Naive thymus-derived CD8-positive, alpha-beta T cell (primary cell): ENCODE measurements around the gene ATXN2. TPM values are rescaled to one million over a fixed set of nuclear protein-coding genes. Genes with fewer than 3 reads are reported as not detected.
"Not testable (repeated sequence)": the region's sequence is repeated elsewhere in the genome, so short reads cannot be mapped to it uniquely, and the experiment has no call there.

Experiments
- ATAC-seq, 2 donors: fragments of 150-1000 bp; cut with Tn5 transposase in 1 of 2; sonication (Bioruptor Pico), chemical (Tn5 transposase) in 1 of 2; 1 replicate in 1 of 2; 2 replicates in 1 of 2; pipeline ENCODE4 v1.10.0; 2021; ENCODE audit warnings: mild to moderate bottlenecking in 2 of 2, moderate library complexity in 2 of 2
- POLR2A ChIA-PET: fragments of 350-600 bp; sonication (Branson Sonifier 250); formaldehyde crosslinking; loops from one replicate; lab custom pipeline; 2021; ENCODE audit warnings: antibody characterized with exemption; lab: Charles Lee
- DNase-seq, 10 donors: peaks; one replicate each; pipeline versions ENCODE4 v3.0.0 to v3.0.0-alpha.2; 2020 to 2022
- H3K27ac Mint-ChIP-seq, 10 donors: one replicate each; pipeline ENCODE4 v1.8.0; 2020 to 2022; ENCODE audit warnings: mild to moderate bottlenecking in 10 of 10, mixed read lengths in 10 of 10, moderate library complexity in 4 of 10, inconsistent platforms in 1 of 10
- H3K27me3 Mint-ChIP-seq, 5 donors: one replicate each; pipeline ENCODE4 v1.8.0; 2021 to 2022; ENCODE audit warnings: mixed read lengths in 5 of 5
- H3K36me3 Mint-ChIP-seq, 3 donors: one replicate each; pipeline ENCODE4 v1.8.0; 2020 to 2022; ENCODE audit warnings: mixed read lengths in 3 of 3, mild to moderate bottlenecking in 2 of 3, inconsistent platforms in 1 of 3
- H3K4me1 Mint-ChIP-seq, 4 donors: one replicate each; pipeline ENCODE4 v1.8.0; 2021 to 2022; ENCODE audit warnings: mixed read lengths in 4 of 4
- H3K4me3 Mint-ChIP-seq, 10 donors: one replicate each; pipeline ENCODE4 v1.8.0; 2020 to 2022; ENCODE audit warnings: mild to moderate bottlenecking in 10 of 10, mixed read lengths in 10 of 10, moderate library complexity in 6 of 10, inconsistent platforms in 1 of 10
- H3K9me3 Mint-ChIP-seq, 9 donors: one replicate each; pipeline ENCODE4 v1.8.0; 2020 to 2022; ENCODE audit warnings: mixed read lengths in 9 of 9, mild to moderate bottlenecking in 3 of 9, inconsistent platforms in 1 of 9, moderate library complexity in 1 of 9
- polyA plus RNA-seq, 3 donors: library from polyadenylated mRNA; unstranded; fragments of 300-500 nt; fragmentation: Illumina TruSeq; gene quantifications; one replicate each; pipeline ENCODE4 v1.2.3, GENCODE V29; 2021
- total RNA-seq, 8 experiments: library from RNA in 2 of 8; stranded (reverse) in 2 of 8; gene quantifications; one replicate each; pipeline ENCODE4 v1.2.3 and lab custom pipeline; 2021 to 2026

ATXN2 gene
- total and polyA plus RNA-seq, 5 experiments from 2014 or later = 14.5 to 63.0 (median 27.4) TPM

DNA sequence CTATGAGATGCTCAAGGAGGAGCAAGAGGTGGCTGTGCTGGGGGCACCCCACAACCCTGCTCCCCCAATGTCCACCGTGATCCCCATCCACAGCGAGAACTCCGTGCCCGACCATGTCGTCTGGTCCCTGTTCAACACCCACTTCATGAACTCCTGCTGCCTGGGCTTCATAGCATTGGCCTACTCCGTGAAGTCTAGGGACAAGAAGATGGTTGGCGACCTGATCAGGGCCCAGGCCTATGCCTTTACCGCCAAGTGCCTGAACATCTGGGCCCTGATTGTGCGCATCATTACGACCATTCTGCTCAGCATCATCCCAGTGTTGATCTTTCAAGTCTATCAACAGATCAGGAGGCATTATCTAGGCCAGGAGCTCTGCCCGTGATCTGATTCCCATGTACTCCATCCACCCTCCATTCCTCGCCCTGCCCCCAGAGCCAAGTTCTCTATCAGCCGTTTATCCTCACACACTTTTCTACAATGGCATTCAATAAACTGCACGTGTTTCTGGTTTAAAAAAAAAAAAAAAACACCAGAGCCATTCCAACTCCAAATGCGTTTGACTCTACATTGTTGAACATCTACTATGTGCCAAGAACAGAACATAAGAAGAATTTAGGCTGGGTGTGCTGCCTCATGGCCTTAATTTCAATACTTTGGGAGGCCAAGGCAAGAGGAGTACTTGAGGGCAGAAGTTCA is 17.5 kb downstream of the ATXN2 start:
- DNase-seq = no peak

DNA sequence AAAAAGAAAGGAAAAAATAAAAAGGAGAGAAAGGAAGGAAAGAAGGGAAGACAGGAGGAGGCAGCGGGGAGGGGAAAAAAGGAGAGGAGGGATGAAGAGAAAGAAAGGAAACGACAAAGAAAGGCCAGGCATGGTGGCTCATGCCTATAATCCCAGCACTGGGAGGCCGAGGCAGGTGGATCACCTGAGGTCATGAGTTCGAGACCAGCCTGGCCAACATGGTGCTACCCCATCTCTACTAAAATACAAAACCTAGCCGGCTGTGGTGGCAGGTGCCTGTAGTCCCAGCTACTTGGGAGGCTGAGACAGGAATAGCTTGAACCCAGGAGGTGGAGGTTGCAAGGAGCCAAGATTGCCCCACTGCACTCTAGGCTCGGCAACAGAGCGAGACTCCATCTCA is 18.4 kb downstream of the ATXN2 start:
- Mint-ChIP-seq H3K27ac (no peak overlapping the region), H3K9me3 (no peaks in the 10 kb centered on the region), H3K4me3 (no peak overlapping the region), H3K27me3 (no peaks in the 10 kb centered on the region), H3K4me1 (peaks cover 7 to 36% (median 18%) of the 10 kb centered on the region in 4 donors), H3K36me3 (peaks cover 4 to 12% (median 4%) of the 10 kb centered on the region in 3 donors)
- ATAC-seq = no peak
- POLR2A ChIA-PET = interaction anchor here (0.7 kb wide), 1 partner anchor 99 kb away, joined by 3 read pairs; no protein-coding TSS in a partner anchor
- DNase-seq = no peak

More for the DNA sequence above, 17.5 kb downstream of the ATXN2 start:
- POLR2A ChIA-PET = no interaction called here
- H3K36me3 Mint-ChIP-seq = peaks cover 4 to 12% (median 4%) of the 10 kb centered on the region in 3 donors
- H3K4me3 Mint-ChIP-seq = peak overlapping the region in 1 of 10 donors; percentile 2
- peak overlapping the region in 6 of 10 donors; percentile 7 to 80 (median 28) for H3K27ac Mint-ChIP-seq
- peaks cover 7 to 38% (median 20%) of the 10 kb centered on the region in 4 donors for H3K4me1 Mint-ChIP-seq
- no peaks in the 10 kb centered on the region for H3K9me3 Mint-ChIP-seq
- no peaks in the 10 kb centered on the region for H3K27me3 Mint-ChIP-seq
- ATAC-seq = no peak

DNA sequence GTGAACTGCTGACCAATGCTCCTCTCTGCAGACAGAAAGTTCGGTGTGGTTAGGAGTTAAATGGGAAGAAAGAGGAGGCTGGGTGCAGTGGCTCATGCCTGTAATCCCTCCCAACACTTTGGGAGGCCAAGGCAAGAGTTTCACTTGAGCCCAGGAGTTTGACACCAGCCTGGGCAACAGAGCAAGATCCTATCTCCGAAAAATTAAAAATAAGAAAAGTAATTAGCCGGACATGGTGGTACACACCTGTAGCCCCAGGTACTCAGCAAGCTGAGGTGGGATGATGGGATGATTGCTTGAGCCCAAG is 19.0 kb downstream of the ATXN2 start:
- Mint-ChIP-seq H3K4me1 (peaks cover 10 to 33% (median 18%) of the 10 kb centered on the region in 4 donors), H3K27me3 (no peaks in the 10 kb centered on the region), H3K9me3 (no peaks in the 10 kb centered on the region), H3K27ac (peak overlapping the region in 1 of 10 donors; percentile 11), H3K36me3 (peaks cover 4 to 12% (median 4%) of the 10 kb centered on the region in 3 donors), H3K4me3 (no peak overlapping the region)
- no peak for ATAC-seq
- POLR2A ChIA-PET = no interaction called here
- DNase-seq = no peak

DNA sequence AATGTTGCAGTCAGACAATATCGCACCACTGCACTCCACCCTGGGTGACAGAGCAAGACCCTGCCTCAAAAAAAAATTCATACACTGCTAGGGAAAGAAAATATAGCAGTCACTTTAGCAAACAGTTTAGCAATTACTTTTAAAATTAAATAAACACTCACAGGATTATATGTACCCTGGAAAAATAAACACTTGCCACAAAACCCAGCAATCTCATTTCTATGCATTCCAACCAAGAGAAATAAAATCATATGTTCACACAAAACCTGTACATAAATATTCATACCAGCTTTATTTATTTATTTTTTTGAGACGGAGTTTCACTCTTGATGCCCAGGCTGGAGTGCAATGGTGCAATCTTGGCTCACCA is 20.2 kb downstream of the ATXN2 start:
- DNase-seq = no peak
- Mint-ChIP-seq H3K27me3 (no peaks in the 10 kb centered on the region), H3K9me3 (no peaks in the 10 kb centered on the region), H3K4me1 (peaks cover 10 to 32% (median 18%) of the 10 kb centered on the region in 4 donors), H3K4me3 (no peak overlapping the region), H3K27ac (no peak overlapping the region), H3K36me3 (peaks cover 4 to 12% (median 4%) of the 10 kb centered on the region in 3 donors)
- ATAC-seq = no peak
- POLR2A ChIA-PET = no interaction called here

DNA sequence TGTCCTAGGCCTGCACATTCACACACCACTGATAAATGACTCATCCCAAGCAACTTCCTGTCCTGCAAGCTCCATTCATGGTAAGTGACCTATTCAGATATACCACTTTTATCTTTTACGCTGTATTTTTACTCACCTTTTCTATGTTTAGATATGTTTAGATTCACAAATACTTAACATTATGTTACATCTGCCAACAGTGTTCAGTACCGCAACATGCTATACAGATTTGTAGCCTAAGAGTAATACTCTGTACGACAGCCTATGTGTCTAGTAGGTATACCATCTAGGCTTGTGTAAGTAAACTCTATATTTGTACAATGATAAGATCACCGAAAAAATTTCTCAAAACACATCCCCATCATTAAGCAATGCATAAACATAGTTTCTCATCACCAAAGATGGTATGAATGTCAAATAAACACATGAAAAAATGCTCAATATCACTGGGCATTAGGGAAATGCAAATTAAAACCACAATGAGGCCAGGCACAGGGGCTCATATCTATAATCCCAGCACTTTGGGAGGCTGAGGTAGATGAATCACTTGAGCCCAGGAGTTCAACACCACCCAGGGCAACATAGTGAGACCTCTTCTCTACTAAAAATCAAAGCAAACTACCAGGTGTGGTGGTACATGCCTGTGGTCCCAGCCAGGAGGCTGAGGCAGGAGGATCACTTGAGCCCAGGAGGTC is 20.7 kb downstream of the ATXN2 start:
- H3K36me3 Mint-ChIP-seq = peaks cover 4 to 14% (median 6%) of the 10 kb centered on the region in 3 donors
- ATAC-seq = no peak
- H3K9me3 Mint-ChIP-seq = no peaks in the 10 kb centered on the region
- H3K27ac Mint-ChIP-seq = peak overlapping the region in 1 of 10 donors; percentile 21
- POLR2A ChIA-PET = no interaction called here
- no peak overlapping the region for H3K4me3 Mint-ChIP-seq
- peaks cover 12 to 33% (median 19%) of the 10 kb centered on the region in 4 donors for H3K4me1 Mint-ChIP-seq
- no peak for DNase-seq
- H3K27me3 Mint-ChIP-seq = no peaks in the 10 kb centered on the region

DNA sequence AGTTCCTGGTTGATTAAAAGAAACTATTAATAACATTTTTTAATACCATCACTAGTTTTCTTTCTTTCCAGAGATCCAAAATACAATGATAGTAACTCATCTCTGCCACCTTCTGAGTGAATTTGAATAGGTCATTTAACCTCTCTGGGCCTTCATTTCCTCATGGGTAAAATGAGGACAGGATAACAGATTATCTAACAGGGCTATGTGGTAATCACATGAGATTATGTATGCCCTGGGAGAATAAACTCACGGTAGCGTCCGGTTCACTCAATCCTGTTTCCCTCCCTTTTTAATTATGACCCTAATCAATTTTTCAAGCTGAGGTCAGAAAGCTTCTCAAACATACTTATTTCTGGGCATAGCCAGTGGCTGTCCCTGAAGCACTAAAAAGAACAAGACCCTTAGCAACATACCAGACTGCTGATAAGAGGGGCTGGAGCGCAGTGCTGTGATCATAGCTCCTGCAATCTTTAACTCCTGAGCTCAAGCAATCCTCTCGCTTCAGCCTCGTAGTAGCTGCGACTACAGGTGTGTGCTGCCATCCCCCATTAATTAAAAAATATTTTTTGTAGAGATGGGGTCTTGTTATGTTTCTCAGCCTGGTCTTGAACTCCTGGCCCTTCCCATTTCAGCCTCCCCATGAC is 24.2 kb downstream of the ATXN2 start:
- H3K36me3 Mint-ChIP-seq = peaks cover 0 to 10% (median 2%) of the 10 kb centered on the region in 3 donors

DNA sequence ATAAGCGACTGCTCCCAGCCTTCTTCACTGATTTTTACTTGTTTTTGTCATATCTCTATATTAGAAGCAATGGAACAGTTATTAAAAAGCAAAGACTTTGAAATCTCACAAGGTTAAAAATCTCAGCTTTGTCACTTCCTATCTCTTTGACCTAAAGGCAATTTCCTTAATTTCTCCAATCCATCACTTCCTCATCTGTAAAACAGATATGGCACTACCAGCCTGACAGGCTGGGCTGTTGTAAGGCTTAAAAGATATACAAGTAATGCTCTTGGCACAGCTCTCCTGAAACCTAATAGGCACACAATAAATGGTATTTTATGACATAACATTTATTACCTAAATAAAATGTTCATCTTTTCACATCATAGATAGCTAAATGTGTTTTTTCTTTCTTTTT is 25.6 kb downstream of the ATXN2 start:
- Mint-ChIP-seq H3K4me3 (no peak overlapping the region), H3K36me3 (peaks cover 0 to 5% (median 2%) of the 10 kb centered on the region in 3 donors), H3K27ac (no peak overlapping the region), H3K9me3 (no peaks in the 10 kb centered on the region), H3K4me1 (peaks cover 18 to 34% (median 25%) of the 10 kb centered on the region in 4 donors), H3K27me3 (no peaks in the 10 kb centered on the region)
- no peak for DNase-seq
- POLR2A ChIA-PET = no interaction called here
- ATAC-seq = no peak

More for the DNA sequence above, 24.2 kb downstream of the ATXN2 start:
- peak overlapping the region in 1 of 10 donors; percentile 15 for H3K27ac Mint-ChIP-seq
- DNase-seq (no peak), ATAC-seq (no peak)
- H3K27me3 Mint-ChIP-seq = no peaks in the 10 kb centered on the region
- H3K4me1 Mint-ChIP-seq = peaks cover 13 to 33% (median 22%) of the 10 kb centered on the region in 4 donors
- H3K9me3 Mint-ChIP-seq = no peaks in the 10 kb centered on the region
- no peak overlapping the region for H3K4me3 Mint-ChIP-seq
- POLR2A ChIA-PET = interaction anchor here (0.5 to 0.7 kb wide), 2 partner anchors 18 to 1886 kb away, joined by 3 read pairs; no protein-coding TSS in a partner anchor

DNA sequence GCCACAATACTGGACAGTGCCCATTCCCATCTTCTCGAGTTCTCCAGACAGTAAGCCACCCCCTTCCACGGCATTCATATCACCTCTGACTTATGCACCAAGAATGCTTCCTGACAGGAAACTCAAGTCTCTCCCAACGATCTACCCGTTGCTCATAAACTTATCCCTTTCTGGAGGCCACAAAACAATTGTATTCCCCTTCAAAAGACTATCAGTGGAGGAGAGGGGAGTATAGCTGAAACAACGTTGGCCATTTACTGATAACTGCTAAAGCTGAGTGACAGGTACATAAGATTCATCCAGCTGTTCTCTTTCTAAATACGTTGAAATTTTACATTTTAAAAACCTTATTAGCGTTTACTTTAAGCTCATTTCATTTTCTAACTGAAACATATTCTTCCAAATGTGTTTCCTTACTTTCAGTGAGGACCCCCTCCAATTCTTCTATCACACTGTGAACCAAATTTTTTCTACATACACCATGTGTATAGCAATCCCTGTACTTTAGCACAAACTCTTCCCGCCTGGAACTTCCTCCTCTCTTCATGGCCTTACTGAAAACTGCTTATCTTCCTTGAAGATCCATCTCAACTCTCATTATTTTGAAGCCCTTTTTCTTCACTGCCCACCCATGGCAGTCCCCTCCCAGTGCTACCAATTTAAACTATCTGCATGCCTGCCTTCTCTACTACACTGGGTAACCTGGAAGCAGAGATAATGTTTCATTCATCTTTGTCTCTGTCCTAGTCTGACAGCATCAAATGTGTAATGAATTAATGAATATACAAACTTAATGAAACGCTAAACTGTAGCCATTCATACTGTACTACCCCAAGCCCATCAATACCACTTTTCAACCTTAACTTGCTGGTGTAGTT is 28.8 kb downstream of the ATXN2 start:
- H3K27me3 Mint-ChIP-seq = no peaks in the 10 kb centered on the region
- peaks cover 0 to 14% (median 2%) of the 10 kb centered on the region in 3 donors for H3K36me3 Mint-ChIP-seq
- H3K4me3 Mint-ChIP-seq = no peak overlapping the region
- no peak for DNase-seq
- peak overlapping the region in 5 of 10 donors; percentile 12 to 68 (median 41) for H3K27ac Mint-ChIP-seq
- no peaks in the 10 kb centered on the region for H3K9me3 Mint-ChIP-seq
- H3K4me1 Mint-ChIP-seq = peaks cover 16 to 33% (median 25%) of the 10 kb centered on the region in 4 donors
- POLR2A ChIA-PET = no interaction called here
- ATAC-seq = no peak

DNA sequence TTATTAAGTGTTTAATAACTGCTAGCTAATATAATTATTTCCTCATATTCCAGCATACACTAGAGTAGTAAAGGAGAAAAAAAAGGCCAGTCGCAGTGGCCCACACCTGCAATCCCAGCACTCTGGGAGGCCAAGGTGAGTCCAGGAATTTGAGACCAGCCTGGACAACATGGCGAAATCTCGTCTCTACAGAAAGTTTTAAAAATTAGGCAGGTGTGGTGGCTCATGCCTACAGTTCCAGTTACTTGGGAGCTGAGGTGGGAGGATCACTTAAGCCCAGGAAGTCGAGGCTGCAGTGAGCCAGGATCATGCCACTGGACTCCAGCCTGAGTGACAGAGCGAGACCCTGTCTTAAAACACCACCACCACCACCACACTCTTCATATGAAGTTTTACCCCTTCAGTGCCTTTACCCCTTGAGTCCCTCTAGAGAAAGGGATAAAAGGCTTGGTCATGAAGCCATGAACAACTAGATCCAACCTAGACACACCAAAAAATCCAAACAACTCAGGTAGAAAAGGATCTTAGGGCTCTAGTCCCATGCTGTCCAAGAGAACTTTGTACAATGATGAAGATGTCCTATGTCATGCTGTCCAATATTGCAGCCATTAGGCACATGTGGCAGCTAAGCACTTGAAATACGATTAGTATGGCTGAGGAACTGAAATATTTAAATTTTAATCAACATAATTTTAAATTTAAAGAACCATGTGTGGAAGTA is 29.6 kb downstream of the ATXN2 start:
- no peaks in the 10 kb centered on the region for H3K27me3 Mint-ChIP-seq
- DNase-seq (no peak), ATAC-seq (no peak)
- H3K27ac Mint-ChIP-seq = peak overlapping the region in 2 of 10 donors; percentile 4 to 20
- H3K4me3 Mint-ChIP-seq = no peak overlapping the region
- peaks cover 0 to 16% (median 2%) of the 10 kb centered on the region in 3 donors for H3K36me3 Mint-ChIP-seq
- H3K9me3 Mint-ChIP-seq = no peaks in the 10 kb centered on the region
- H3K4me1 Mint-ChIP-seq = peaks cover 16 to 33% (median 25%) of the 10 kb centered on the region in 4 donors
- POLR2A ChIA-PET = no interaction called here

DNA sequence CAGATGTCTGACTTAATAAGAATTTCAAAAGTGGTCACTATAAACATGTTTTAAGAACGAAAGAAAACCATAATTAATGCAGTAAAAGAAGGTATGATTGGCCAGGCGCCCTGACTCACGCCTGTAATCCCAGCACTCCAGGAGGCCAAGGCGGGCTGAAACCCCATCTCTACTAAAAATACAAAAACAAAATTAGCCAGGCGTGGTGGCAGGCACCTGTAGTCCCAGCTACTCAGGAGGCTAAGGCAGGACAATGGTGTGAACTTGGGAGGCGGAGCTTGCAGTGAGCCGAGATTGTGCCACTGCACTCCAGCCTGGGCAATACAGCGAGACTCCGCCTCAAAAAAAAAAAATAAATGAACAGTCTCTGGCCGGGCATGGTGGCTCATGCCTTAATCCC is 38.3 kb downstream of the ATXN2 start:
- H3K27me3 Mint-ChIP-seq, H3K9me3 Mint-ChIP-seq, ATAC-seq, DNase-seq, H3K4me3 Mint-ChIP-seq: not testable (repeated sequence)
- Mint-ChIP-seq H3K36me3 (peaks cover 0 to 12% (median 0%) of the 10 kb centered on the region in 3 donors), H3K4me1 (peaks cover 13 to 40% (median 33%) of the 10 kb centered on the region in 4 donors), H3K27ac (peak overlapping the region in 2 of 10 donors; percentile 23 to 65)
- POLR2A ChIA-PET = interaction anchor here (0.6 kb wide), 1 partner anchor 67 kb away, joined by 3 read pairs; no protein-coding TSS in a partner anchor

DNA sequence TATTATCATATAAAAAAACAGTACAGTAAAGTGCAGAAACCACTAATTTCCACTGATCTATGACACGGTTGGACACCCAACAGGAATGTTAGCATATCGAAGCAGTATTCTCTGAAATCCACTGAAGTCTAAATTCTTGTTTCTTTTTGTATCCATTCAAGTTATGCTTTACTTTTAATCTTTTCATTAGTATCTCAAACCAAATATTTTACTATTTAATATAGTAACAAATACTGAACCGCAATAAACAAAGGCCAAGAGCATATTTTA is 41.1 kb downstream of the ATXN2 start:
- Mint-ChIP-seq H3K4me1 (peaks cover 10 to 41% (median 26%) of the 10 kb centered on the region in 4 donors), H3K27ac (peak overlapping the region in 1 of 10 donors; percentile 61), H3K27me3 (no peaks in the 10 kb centered on the region), H3K4me3 (no peak overlapping the region), H3K9me3 (no peaks in the 10 kb centered on the region), H3K36me3 (peaks cover 0 to 12% (median 9%) of the 10 kb centered on the region in 3 donors)
- DNase-seq (no peak), ATAC-seq (no peak)
- POLR2A ChIA-PET = no interaction called here
